NCI-H1105 (cell line): ENCODE results near the gene MSANTD2.

ENCODE experiments used
- DNase-seq: peaks from one replicate; lab custom pipeline; 2025; lab: John Stamatoyannopoulos, UW

MSANTD2 gene

GRCh38 chr11:124737638-124738305 lies 62.4 kb downstream of the MSANTD2 start:
- DNase-seq, result no peak

GRCh38 chr11:124736736-124737135 lies 63.5 kb downstream of the MSANTD2 start:
- no peak for DNase-seq

GRCh38 chr11:124732230-124732629 lies 68.0 kb downstream of the MSANTD2 start:
- DNase-seq, result no peak

- DNase-seq, result no peak
Measured at GRCh38 chr11:124729571-124729970, 70.6 kb downstream of the MSANTD2 start.

- DNase-seq, result no peak
Measured at GRCh38 chr11:124728134-124728533, 72.1 kb downstream of the MSANTD2 start.

- DNase-seq, result no peak
Measured at GRCh38 chr11:124727474-124727873, 72.7 kb downstream of the MSANTD2 start.

- no peak for DNase-seq
Measured at GRCh38 chr11:124725719-124726105, 74.5 kb downstream of the MSANTD2 start.

GRCh38 chr11:124724979-124725718 lies 75.1 kb downstream of the MSANTD2 start:
- DNase-seq, result no peak

- DNase-seq, result no peak
Measured at GRCh38 chr11:124722176-124722575, 78.0 kb downstream of the MSANTD2 start.

GRCh38 chr11:124719534-124719933 lies 80.7 kb downstream of the MSANTD2 start:
- no peak for DNase-seq

GRCh38 chr11:124718801-124719200 lies 81.4 kb downstream of the MSANTD2 start:
- no peak for DNase-seq

GRCh38 chr11:124717786-124718651 lies 82.2 kb downstream of the MSANTD2 start:
- DNase-seq, result peak; percentile 53

GRCh38 chr11:124717421-124717785 lies 82.8 kb downstream of the MSANTD2 start:
- DNase-seq, result no peak

GRCh38 chr11:124716591-124716990 lies 83.6 kb downstream of the MSANTD2 start:
- no peak for DNase-seq
